Hepatocyte (in vitro differentiated cells): Measurements from ENCODE around the gene CALU. TPM values are rescaled to one million over a fixed set of nuclear protein-coding genes. Genes with fewer than 3 reads are reported as not detected.

ENCODE experiments used
- DNase-seq: peaks from one replicate; pipeline ENCODE4 v3.0.0-alpha.2; 2016; ENCODE audit warnings: low spot score
- H2AFZ ChIP-seq: fragments of 200-600 bp; sonication (generic); 2 replicates; pipeline ENCODE4 v1.6.0; 2016; ENCODE audit warnings: antibody characterized with exemption, mild to moderate bottlenecking
- H3K27ac ChIP-seq: fragments of 200-600 bp; sonication (generic); 2 replicates; pipeline ENCODE4 v1.5.1; 2016; ENCODE audit warnings: mild to moderate bottlenecking
- H3K27me3 ChIP-seq: fragments of 200-600 bp; sonication (generic); 2 replicates; pipeline ENCODE4 v1.6.1; 2016
- H3K36me3 ChIP-seq: fragments of 200-600 bp; sonication (generic); replicated peaks from 2 replicates; pipeline ENCODE4 v1.5.1; 2016; ENCODE audit warnings: low read depth; ENCODE audit not compliant: insufficient read depth
- H3K4me1 ChIP-seq: fragments of 200-600 bp; sonication (generic); 2 replicates; pipeline ENCODE4 v1.5.1; 2016; ENCODE audit warnings: mild to moderate bottlenecking, moderate library complexity; ENCODE audit not compliant: insufficient read depth
- H3K4me2 ChIP-seq: fragments of 200-600 bp; sonication (generic); 2 replicates; pipeline ENCODE4 v1.6.0; 2016
- H3K4me3 ChIP-seq: fragments of 200-600 bp; sonication (generic); 2 replicates; pipeline ENCODE4 v1.5.1; 2016; ENCODE audit warnings: mild to moderate bottlenecking
- H3K79me2 ChIP-seq: fragments of 200-600 bp; sonication (generic); 2 replicates; pipeline ENCODE4 v1.6.0; 2017; ENCODE audit warnings: mild to moderate bottlenecking
- H3K9me2 ChIP-seq: fragments of 200-600 bp; sonication (generic); replicated peaks from 2 replicates; pipeline ENCODE4 v1.6.0; 2017; ENCODE audit warnings: mild to moderate bottlenecking; ENCODE audit not compliant: insufficient read depth
- H3K9me3 ChIP-seq: fragments of 200-600 bp; sonication (generic); 2 replicates; pipeline ENCODE4 v1.5.1; 2016; ENCODE audit warnings: low read depth, mild to moderate bottlenecking
- H4K20me1 ChIP-seq: fragments of 200-600 bp; sonication (generic); 2 replicates; pipeline ENCODE4 v1.6.0; 2016; ENCODE audit warnings: mild to moderate bottlenecking; ENCODE audit not compliant: insufficient read depth, poor library complexity, severe bottlenecking
- EZH2 ChIP-seq: fragments of 200-600 bp; sonication (generic); IDR thresholded peaks from 2 replicates; pipeline ENCODE4 v1.6.1; 2016; ENCODE audit warnings: antibody characterized with exemption, mild to moderate bottlenecking, borderline replicate concordance
- EZH2phosphoT487 ChIP-seq: fragments of 200-600 bp; sonication (generic); IDR thresholded peaks from one replicate; pipeline ENCODE4 v1.6.1; 2018; ENCODE audit warnings: antibody characterized with exemption, mild to moderate bottlenecking, low read depth, moderate library complexity; ENCODE audit not compliant: unreplicated experiment, severe bottlenecking
- WGBS: methylation state at CpG from one replicate; pipeline ENCODE4 v1.1.6; 2016; ENCODE audit warnings: low lambda C conversion rate; ENCODE audit errors: missing lambda C conversion rate; 5-methylcytosine and 5-hydroxymethylcytosine counted together
- polyA plus RNA-seq: library from polyadenylated mRNA; unstranded; fragments of >200 nt; fragmentation: Nextera tagmentation; extraction: Ambion mirVana; gene quantifications from 2 replicates; pipeline ENCODE4 v1.2.1, GENCODE V29; 2016
- total RNA-seq: library from RNA; depleted of rRNA; stranded (reverse); fragments of >200 nt; gene quantifications from 2 replicates; pipeline ENCODE4 v1.2.3, GENCODE V29; 2014
- TF ChIP-seq, protein P1 (sequence below): fragments of 200-600 bp; sonication (generic); IDR thresholded peaks from 2 replicates; pipeline ENCODE4 v1.5.1; 2016; ENCODE audit warnings: antibody characterized with exemption, mild to moderate bottlenecking; ENCODE audit not compliant: poor library complexity

The CALU gene
- total and polyA plus RNA-seq, 2 experiments from 2014 or later = 248 to 291 TPM

DNA sequence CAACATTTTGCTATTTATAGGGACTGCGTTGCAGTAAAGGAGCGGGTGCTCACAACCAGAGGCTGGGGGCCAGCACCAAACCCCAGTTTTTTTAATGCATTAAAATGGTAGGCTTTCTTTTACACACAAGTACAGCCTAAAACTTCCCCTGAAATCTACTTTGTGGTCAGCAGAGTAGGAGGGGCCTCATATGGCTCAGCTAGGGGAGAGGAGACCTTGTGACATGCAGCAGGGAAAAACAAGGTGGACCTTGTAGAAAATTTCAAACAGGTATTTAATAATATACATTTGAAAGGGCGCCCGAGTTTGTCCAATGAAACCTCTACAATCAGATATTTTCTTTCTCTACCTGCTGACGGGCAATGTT, 54.0 kb downstream of the CALU start:
- H3K9me3 ChIP-seq = no peaks in the 10 kb centered on the region
- H3K27me3 ChIP-seq = peaks cover 7% of the 10 kb centered on the region
- no peak for TF ChIP-seq EZH2phosphoT487
- TF ChIP-seq, protein P1, sequence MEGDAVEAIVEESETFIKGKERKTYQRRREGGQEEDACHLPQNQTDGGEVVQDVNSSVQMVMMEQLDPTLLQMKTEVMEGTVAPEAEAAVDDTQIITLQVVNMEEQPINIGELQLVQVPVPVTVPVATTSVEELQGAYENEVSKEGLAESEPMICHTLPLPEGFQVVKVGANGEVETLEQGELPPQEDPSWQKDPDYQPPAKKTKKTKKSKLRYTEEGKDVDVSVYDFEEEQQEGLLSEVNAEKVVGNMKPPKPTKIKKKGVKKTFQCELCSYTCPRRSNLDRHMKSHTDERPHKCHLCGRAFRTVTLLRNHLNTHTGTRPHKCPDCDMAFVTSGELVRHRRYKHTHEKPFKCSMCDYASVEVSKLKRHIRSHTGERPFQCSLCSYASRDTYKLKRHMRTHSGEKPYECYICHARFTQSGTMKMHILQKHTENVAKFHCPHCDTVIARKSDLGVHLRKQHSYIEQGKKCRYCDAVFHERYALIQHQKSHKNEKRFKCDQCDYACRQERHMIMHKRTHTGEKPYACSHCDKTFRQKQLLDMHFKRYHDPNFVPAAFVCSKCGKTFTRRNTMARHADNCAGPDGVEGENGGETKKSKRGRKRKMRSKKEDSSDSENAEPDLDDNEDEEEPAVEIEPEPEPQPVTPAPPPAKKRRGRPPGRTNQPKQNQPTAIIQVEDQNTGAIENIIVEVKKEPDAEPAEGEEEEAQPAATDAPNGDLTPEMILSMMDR = no peak
- no peak for TF ChIP-seq EZH2
- no peaks in the 10 kb centered on the region for H3K36me3 ChIP-seq
- WGBS = 96% methylated on average over 5 of the region's 5 CpGs
- H2AFZ ChIP-seq = no peak overlapping the region
- peaks cover 11% of the 10 kb centered on the region for H3K4me1 ChIP-seq
- H4K20me1 ChIP-seq = no peaks in the 10 kb centered on the region
- no peak overlapping the region for H3K4me2 ChIP-seq
- H3K9me2 ChIP-seq = no peaks in the 10 kb centered on the region
- DNase-seq = no peak
- H3K4me3 ChIP-seq = no peak overlapping the region
- H3K27ac ChIP-seq = no peak overlapping the region
- H3K79me2 ChIP-seq = no peaks in the 10 kb centered on the region

DNA sequence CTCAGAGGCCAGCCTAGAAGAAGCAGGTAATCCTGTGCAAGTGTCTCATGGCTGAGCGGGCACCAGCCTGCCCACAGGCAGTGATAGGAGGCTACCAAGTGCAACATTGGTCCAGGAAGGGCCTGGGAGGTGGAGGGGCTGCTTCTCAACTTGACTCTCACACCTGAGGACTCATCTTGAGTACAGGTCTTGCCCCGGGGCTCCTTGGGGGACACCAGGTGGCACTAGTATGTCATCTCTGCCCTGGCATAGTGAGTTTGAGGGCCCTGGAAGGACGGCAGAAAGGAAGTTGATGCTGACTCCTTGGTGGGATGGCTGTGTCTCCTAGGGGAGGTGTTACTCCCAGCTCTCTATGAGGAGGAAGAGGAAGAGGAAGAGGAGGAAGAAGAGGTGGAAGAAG, 54.9 kb downstream of the CALU start:
- H2AFZ ChIP-seq = no peak overlapping the region
- TF ChIP-seq EZH2phosphoT487 (no peak), EZH2 (no peak)
- TF ChIP-seq, protein P1 = peak; percentile 7
- H3K4me1 ChIP-seq = peaks cover 11% of the 10 kb centered on the region
- WGBS = 80% methylated on average over 3 of the region's 3 CpGs
- H3K79me2 ChIP-seq = no peaks in the 10 kb centered on the region
- H3K4me3 ChIP-seq = no peak overlapping the region
- H3K36me3 ChIP-seq = no peaks in the 10 kb centered on the region
- no peak overlapping the region for H3K27ac ChIP-seq
- H3K9me3 ChIP-seq = no peaks in the 10 kb centered on the region
- no peak overlapping the region for H3K4me2 ChIP-seq
- no peaks in the 10 kb centered on the region for H3K9me2 ChIP-seq
- H4K20me1 ChIP-seq = no peaks in the 10 kb centered on the region
- H3K27me3 ChIP-seq = peaks cover 6% of the 10 kb centered on the region
- no peak for DNase-seq

DNA sequence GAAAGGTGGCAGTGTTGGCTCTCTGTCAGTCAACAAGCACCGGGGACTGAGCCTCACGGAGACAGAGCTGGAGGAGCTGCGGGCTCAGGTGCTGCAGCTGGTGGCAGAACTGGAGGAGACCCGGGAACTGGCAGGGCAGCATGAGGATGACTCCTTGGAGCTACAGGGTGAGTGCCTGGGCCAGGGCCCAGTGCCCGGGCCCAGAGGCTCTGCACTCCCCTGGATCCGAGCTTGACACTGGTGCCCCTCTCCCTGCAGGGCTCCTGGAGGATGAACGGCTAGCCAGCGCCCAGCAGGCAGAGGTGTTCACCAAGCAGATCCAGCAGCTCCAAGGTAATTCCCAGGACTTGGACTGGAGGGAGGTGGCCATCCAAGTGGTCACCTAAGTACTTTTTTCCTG, 55.3 kb downstream of the CALU start:
- H3K9me2 ChIP-seq = no peaks in the 10 kb centered on the region
- peaks cover 4% of the 10 kb centered on the region for H3K27me3 ChIP-seq
- 94% methylated on average over 8 of the region's 8 CpGs for WGBS
- H3K4me1 ChIP-seq = peaks cover 11% of the 10 kb centered on the region
- no peak for DNase-seq
- H4K20me1 ChIP-seq = no peaks in the 10 kb centered on the region
- TF ChIP-seq EZH2 (no peak), EZH2phosphoT487 (no peak)
- TF ChIP-seq, protein P1 = no peak
- H3K4me3 ChIP-seq = no peak overlapping the region
- H3K9me3 ChIP-seq = no peaks in the 10 kb centered on the region
- H3K27ac ChIP-seq = no peak overlapping the region
- no peak overlapping the region for H2AFZ ChIP-seq
- H3K36me3 ChIP-seq = no peaks in the 10 kb centered on the region
- H3K79me2 ChIP-seq = no peaks in the 10 kb centered on the region
- H3K4me2 ChIP-seq = no peak overlapping the region

DNA sequence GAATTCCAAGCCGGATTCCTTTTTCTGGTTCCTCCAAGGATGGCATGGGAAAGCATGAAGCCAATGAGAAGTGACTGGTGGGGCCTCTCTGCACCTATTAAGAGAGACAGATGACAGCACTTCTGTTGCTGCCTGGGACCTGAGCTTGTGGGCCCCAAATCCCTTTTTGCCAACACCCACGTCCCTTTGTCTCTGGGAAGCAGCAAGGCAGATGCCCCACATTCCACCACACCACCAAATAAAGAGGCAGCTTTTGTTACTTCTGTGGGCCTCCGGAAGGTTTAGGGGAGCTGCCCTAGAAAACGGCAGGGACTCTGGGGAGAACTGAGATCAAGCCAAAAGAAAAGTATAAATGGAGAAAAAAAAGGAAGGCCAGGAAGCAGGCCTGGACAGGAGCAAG, 56.0 kb downstream of the CALU start:
- H3K9me3 ChIP-seq = no peaks in the 10 kb centered on the region
- TF ChIP-seq, protein P1 = no peak
- TF ChIP-seq EZH2 = no peak
- TF ChIP-seq EZH2phosphoT487 = no peak
- H3K4me1 ChIP-seq = peaks cover 11% of the 10 kb centered on the region
- no peaks in the 10 kb centered on the region for H3K9me2 ChIP-seq
- 94% methylated on average over 4 of the region's 4 CpGs for WGBS
- H3K79me2 ChIP-seq = no peaks in the 10 kb centered on the region
- H3K36me3 ChIP-seq = no peaks in the 10 kb centered on the region
- H4K20me1 ChIP-seq = no peaks in the 10 kb centered on the region
- no peak overlapping the region for H2AFZ ChIP-seq
- no peak overlapping the region for H3K27ac ChIP-seq
- DNase-seq = no peak
- no peak overlapping the region for H3K4me2 ChIP-seq
- H3K4me3 ChIP-seq = no peak overlapping the region
- peaks cover 4% of the 10 kb centered on the region for H3K27me3 ChIP-seq
